ENCODE data around the gene MAP1B.

DNA sequence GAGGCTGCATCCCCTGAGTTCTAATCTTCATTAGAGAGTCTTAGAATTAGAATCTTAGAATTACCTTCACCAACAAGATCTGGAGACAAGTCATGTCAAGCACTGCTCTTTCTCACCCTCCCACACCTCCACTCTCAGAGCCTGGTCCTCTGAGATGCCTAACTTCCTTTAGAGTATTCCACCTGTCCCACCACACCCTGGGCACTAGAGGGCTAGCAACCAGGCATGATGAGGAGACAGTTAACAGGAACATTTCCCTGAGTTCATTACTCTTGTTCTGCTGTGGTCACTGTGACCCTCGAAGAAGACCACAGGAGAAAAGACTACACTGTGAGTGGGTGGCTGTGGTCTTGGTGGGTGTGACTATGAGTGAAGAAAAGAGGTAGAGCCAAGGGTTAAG is 25.2 kb upstream of the MAP1B start:
- TF ChIP-seq, protein P1, sequence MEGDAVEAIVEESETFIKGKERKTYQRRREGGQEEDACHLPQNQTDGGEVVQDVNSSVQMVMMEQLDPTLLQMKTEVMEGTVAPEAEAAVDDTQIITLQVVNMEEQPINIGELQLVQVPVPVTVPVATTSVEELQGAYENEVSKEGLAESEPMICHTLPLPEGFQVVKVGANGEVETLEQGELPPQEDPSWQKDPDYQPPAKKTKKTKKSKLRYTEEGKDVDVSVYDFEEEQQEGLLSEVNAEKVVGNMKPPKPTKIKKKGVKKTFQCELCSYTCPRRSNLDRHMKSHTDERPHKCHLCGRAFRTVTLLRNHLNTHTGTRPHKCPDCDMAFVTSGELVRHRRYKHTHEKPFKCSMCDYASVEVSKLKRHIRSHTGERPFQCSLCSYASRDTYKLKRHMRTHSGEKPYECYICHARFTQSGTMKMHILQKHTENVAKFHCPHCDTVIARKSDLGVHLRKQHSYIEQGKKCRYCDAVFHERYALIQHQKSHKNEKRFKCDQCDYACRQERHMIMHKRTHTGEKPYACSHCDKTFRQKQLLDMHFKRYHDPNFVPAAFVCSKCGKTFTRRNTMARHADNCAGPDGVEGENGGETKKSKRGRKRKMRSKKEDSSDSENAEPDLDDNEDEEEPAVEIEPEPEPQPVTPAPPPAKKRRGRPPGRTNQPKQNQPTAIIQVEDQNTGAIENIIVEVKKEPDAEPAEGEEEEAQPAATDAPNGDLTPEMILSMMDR (IDR thresholded peaks at IDR 0.05), result no peak
- TF ChIP-seq POLR2A (IDR thresholded peaks at IDR 0.05), result no peak
